DOHH2 (cell line): ENCODE results near the gene DAO.

ENCODE experiments used
- H3F3A ChIP-seq: fragments of 200-600 bp; sonication (generic), shearing (Covaris generic); 2 replicates; pipeline ENCODE4 v1.6.0; 2016; ENCODE audit warnings: antibody characterized with exemption, mild to moderate bottlenecking; ENCODE audit not compliant: control insufficient read depth, insufficient read depth
- H3K27ac ChIP-seq: fragments of 200-600 bp; sonication (generic); 2 replicates; pipeline ENCODE4 v1.5.1; 2014; ENCODE audit warnings: low read depth, mild to moderate bottlenecking, low read length, moderate library complexity
- H3K27me3 ChIP-seq: fragments of 200-600 bp; sonication (generic); 2 replicates; pipeline ENCODE4 v1.6.1; 2014; ENCODE audit warnings: mild to moderate bottlenecking, low read length, mixed read lengths; ENCODE audit not compliant: control insufficient read depth
- H3K36me3 ChIP-seq: fragments of 200-600 bp; sonication (generic); 2 replicates; pipeline ENCODE4 v1.6.1; 2014; ENCODE audit warnings: mild to moderate bottlenecking, low read length, moderate library complexity, mixed read lengths; ENCODE audit not compliant: control insufficient read depth
- H3K4me1 ChIP-seq: fragments of 200-600 bp; sonication (generic); 2 replicates; pipeline ENCODE4 v1.6.1; 2014; ENCODE audit warnings: mild to moderate bottlenecking, low read length, mixed read lengths; ENCODE audit not compliant: control insufficient read depth
- H3K4me2 ChIP-seq: fragments of 200-600 bp; sonication (generic); 2 replicates; pipeline ENCODE4 v1.6.0; 2014; ENCODE audit warnings: mild to moderate bottlenecking, low read length, moderate library complexity
- H3K4me3 ChIP-seq: fragments of 200-600 bp; sonication (generic); 2 replicates; pipeline ENCODE4 v1.5.1; 2014; ENCODE audit warnings: mild to moderate bottlenecking, low read length, mixed read lengths
- H3K79me2 ChIP-seq: fragments of 200-600 bp; sonication (generic); 2 replicates; pipeline ENCODE4 v1.6.1; 2014; ENCODE audit warnings: mild to moderate bottlenecking, low read length, mixed read lengths; ENCODE audit not compliant: control insufficient read depth
- H3K9me2 ChIP-seq: fragments of 200-600 bp; sonication (generic); replicated peaks from 2 replicates; pipeline ENCODE4 v1.6.1; 2014; ENCODE audit warnings: mild to moderate bottlenecking, low read length, mixed read lengths; ENCODE audit not compliant: control insufficient read depth
- H3K9me3 ChIP-seq: fragments of 200-600 bp; sonication (generic); 2 replicates; pipeline ENCODE4 v1.6.1; 2014; ENCODE audit warnings: antibody characterized with exemption, low read length, mixed read lengths; ENCODE audit not compliant: control insufficient read depth, insufficient read depth
- H4K20me1 ChIP-seq: fragments of 200-600 bp; sonication (generic); 2 replicates; pipeline ENCODE4 v1.6.0; 2014; ENCODE audit warnings: low read depth, mild to moderate bottlenecking, antibody characterized with exemption, low read length, moderate library complexity; ENCODE audit not compliant: control insufficient read depth, insufficient read depth
- EZH2phosphoT487 ChIP-seq: fragments of 200-600 bp; sonication (generic); IDR thresholded peaks from 2 replicates; pipeline ENCODE4 v1.6.1; 2017; ENCODE audit warnings: borderline replicate concordance, mild to moderate bottlenecking, antibody characterized with exemption, low read length, moderate library complexity, mixed read lengths
- TF ChIP-seq, protein P1 (sequence below): fragments of 200-600 bp; sonication (generic); IDR thresholded peaks from one replicate; pipeline ENCODE4 v1.5.1; 2014; ENCODE audit warnings: antibody characterized with exemption, mild to moderate bottlenecking, low read depth, low read length; ENCODE audit not compliant: poor library complexity, severe bottlenecking

The DAO gene

DNA sequence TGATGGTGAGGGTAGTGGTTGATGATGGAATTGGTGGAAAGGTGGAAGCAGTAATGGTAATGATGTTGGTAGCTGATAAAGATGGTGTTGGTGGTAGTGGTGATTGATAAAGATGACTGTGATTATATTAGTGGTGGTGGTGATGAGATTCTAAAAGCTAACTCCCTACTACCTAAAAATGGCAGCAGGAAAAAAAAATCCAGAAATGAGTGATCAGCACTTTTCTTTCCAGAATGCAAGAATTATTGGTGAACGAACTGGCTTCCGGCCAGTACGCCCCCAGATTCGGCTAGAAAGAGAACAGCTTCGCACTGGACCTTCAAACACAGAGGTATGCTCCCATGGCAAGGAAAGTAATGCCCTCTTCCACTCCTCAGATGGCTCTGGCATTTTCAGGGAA lies 19.3 kb downstream of the DAO start:
- H4K20me1 ChIP-seq: no peaks in the 10 kb centered on the region
- H3K27me3 ChIP-seq: peaks cover 6% of the 10 kb centered on the region; the same call in 1 of the 2 replicates
- H3K9me3 ChIP-seq: no peaks in the 10 kb centered on the region
- no peaks in the 10 kb centered on the region for H3K36me3 ChIP-seq
- H3F3A ChIP-seq: no peaks in the 10 kb centered on the region
- H3K4me3 ChIP-seq: no peak overlapping the region
- TF ChIP-seq, protein P1, sequence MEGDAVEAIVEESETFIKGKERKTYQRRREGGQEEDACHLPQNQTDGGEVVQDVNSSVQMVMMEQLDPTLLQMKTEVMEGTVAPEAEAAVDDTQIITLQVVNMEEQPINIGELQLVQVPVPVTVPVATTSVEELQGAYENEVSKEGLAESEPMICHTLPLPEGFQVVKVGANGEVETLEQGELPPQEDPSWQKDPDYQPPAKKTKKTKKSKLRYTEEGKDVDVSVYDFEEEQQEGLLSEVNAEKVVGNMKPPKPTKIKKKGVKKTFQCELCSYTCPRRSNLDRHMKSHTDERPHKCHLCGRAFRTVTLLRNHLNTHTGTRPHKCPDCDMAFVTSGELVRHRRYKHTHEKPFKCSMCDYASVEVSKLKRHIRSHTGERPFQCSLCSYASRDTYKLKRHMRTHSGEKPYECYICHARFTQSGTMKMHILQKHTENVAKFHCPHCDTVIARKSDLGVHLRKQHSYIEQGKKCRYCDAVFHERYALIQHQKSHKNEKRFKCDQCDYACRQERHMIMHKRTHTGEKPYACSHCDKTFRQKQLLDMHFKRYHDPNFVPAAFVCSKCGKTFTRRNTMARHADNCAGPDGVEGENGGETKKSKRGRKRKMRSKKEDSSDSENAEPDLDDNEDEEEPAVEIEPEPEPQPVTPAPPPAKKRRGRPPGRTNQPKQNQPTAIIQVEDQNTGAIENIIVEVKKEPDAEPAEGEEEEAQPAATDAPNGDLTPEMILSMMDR: no peak
- no peak for TF ChIP-seq EZH2phosphoT487
- H3K4me2 ChIP-seq: no peak overlapping the region
- no peak overlapping the region for H3K27ac ChIP-seq
- no peaks in the 10 kb centered on the region for H3K9me2 ChIP-seq
- H3K4me1 ChIP-seq: peaks cover under 1% of the 10 kb centered on the region; the same call in 1 of the 2 replicates
- H3K79me2 ChIP-seq: no peaks in the 10 kb centered on the region

DNA sequence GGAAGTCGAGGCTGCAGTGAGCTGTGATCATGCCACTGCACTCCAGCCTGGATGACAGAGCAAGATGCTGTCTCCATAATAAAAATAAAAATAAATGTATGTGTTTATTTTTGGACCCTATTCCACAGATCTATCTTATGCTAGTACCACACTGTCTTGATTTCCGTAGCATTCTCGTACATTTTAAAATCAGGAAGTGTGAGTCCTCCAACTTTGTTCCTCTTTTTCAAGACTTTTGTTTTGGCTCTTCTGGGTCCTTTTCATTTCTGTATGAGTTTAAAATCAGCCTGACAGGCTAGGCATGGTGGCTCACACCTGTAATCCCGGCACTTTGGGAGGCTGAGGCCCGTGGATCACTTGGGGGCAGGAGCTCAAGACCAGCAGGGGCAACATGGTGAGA lies 25.8 kb downstream of the DAO start:
- Histone ChIP-seq H3K9me3 (no peaks in the 10 kb centered on the region), H3K36me3 (no peaks in the 10 kb centered on the region), H3K9me2 (no peaks in the 10 kb centered on the region), H3F3A (no peaks in the 10 kb centered on the region), H3K27me3 (no peaks in the 10 kb centered on the region), H4K20me1 (no peaks in the 10 kb centered on the region), H3K4me3 (0 out of 2 replicates have a peak overlapping the region, but pooled peaks have one; percentile 8), H3K4me2 (peak overlapping the region; percentile 54), H3K79me2 (no peaks in the 10 kb centered on the region), H3K27ac (0 out of 2 replicates have a peak overlapping the region, but pooled peaks have one; percentile 3), H3K4me1 (peaks cover 40% of the 10 kb centered on the region)
- TF ChIP-seq, protein P1: no peak
- TF ChIP-seq EZH2phosphoT487: no peak

GRCh38 chr12:108906971-108907370 lies 27.1 kb downstream of the DAO start:
- H3K4me3 ChIP-seq: no peak overlapping the region
- no peaks in the 10 kb centered on the region for H3K36me3 ChIP-seq
- no peak overlapping the region for H3K27ac ChIP-seq
- H3K27me3 ChIP-seq: no peaks in the 10 kb centered on the region
- H3K9me3 ChIP-seq: no peaks in the 10 kb centered on the region
- no peaks in the 10 kb centered on the region for H3F3A ChIP-seq
- no peak for TF ChIP-seq EZH2phosphoT487
- TF ChIP-seq, protein P1: no peak
- peaks cover 40% of the 10 kb centered on the region for H3K4me1 ChIP-seq
- no peaks in the 10 kb centered on the region for H3K9me2 ChIP-seq
- H3K79me2 ChIP-seq: no peaks in the 10 kb centered on the region
- no peaks in the 10 kb centered on the region for H4K20me1 ChIP-seq
- H3K4me2 ChIP-seq: peak overlapping the region; percentile 4; the same call in 1 of the 2 replicates
